HEK293 (cell line): ENCODE results near the gene SCYGR1.

Experiments
- CTCF ChIA-PET: fragments of 350-600 bp; formaldehyde crosslinking; extraction: SDS; loops from one replicate; lab custom pipeline; 2021; ENCODE audit warnings: antibody characterized with exemption; lab: Yijun Ruan, JAX
- POLR2A ChIA-PET: fragments of 300-600 bp; formaldehyde crosslinking; extraction: SDS; loops from one replicate; lab custom pipeline; 2020; ENCODE audit warnings: antibody characterized with exemption, inconsistent platforms; lab: Yijun Ruan, JAX
- H3K27ac ChIP-seq: fragments of 200-500 bp; sonication (Bioruptor generic); 2 replicates; pipeline ENCODE4 v1.5.1; 2014; ENCODE audit warnings: low read depth, low read length, control low read depth, inconsistent platforms; ENCODE audit errors: extremely low read depth
- H3K36me3 ChIP-seq, 2 experiments: fragments of 200-500 bp in 1 of 2; sonication (Bioruptor generic) in 1 of 2; 1 replicate in 1 of 2; 2 replicates in 1 of 2; pipeline ENCODE4 v1.5.1; 2014 to 2017; ENCODE audit warnings: inconsistent platforms in 2 of 2, low read length in 2 of 2; ENCODE audit not compliant: control insufficient read depth in 2 of 2, insufficient read depth in 1 of 2
- H3K4me1 ChIP-seq: fragments of 200-500 bp; sonication (Bioruptor generic); 2 replicates; pipeline ENCODE4 v1.5.1; 2014; ENCODE audit warnings: mild to moderate bottlenecking, low read length, inconsistent platforms; ENCODE audit not compliant: control insufficient read depth, insufficient read depth
- H3K4me3 ChIP-seq: 2 replicates; pipeline ENCODE4 v1.5.1; 2011; ENCODE audit warnings: low read depth, mild to moderate bottlenecking, control low read depth, low read length, moderate library complexity
- H3K9me3 ChIP-seq: fragments of 200-500 bp; sonication (Bioruptor generic); 2 replicates; pipeline ENCODE4 v1.5.1; 2014; ENCODE audit warnings: low read depth, low read length, inconsistent platforms; ENCODE audit not compliant: control insufficient read depth, insufficient read depth
- GLI2 ChIP-seq: fragments of 450-650 bp; formaldehyde crosslinking; IDR thresholded peaks from 2 replicates; pipeline ENCODE4; 2017; ENCODE audit warnings: missing biosample characterization, missing genetic modification characterization, low read depth, borderline replicate concordance
- KLF7 ChIP-seq: fragments of 450-650 bp; formaldehyde crosslinking; IDR thresholded peaks from 2 replicates; pipeline ENCODE4 v1.5.1; 2016; ENCODE audit warnings: missing biosample characterization, missing genetic modification characterization, borderline replicate concordance
- SALL2 ChIP-seq: fragments of 450-650 bp; formaldehyde crosslinking; IDR thresholded peaks from 2 replicates; pipeline ENCODE4 v1.5.0; 2017; ENCODE audit warnings: missing biosample characterization, mild to moderate bottlenecking, missing genetic modification characterization, borderline replicate concordance
- SETDB1 ChIP-seq: IDR thresholded peaks from one replicate; pipeline ENCODE4 v1.6.1; 2017; ENCODE audit warnings: mild to moderate bottlenecking, low read length, moderate library complexity, mixed read lengths; ENCODE audit not compliant: insufficient read length
- ZNF121 ChIP-seq: fragments of 450-650 bp; formaldehyde crosslinking; IDR thresholded peaks from 2 replicates; pipeline ENCODE4 v1.5.1; 2016; ENCODE audit warnings: missing biosample characterization, missing genetic modification characterization
- ZNF132 ChIP-seq: fragments of 450-650 bp; formaldehyde crosslinking; IDR thresholded peaks from 2 replicates; pipeline ENCODE4 v1.5.1; 2017; ENCODE audit warnings: missing biosample characterization, missing genetic modification characterization, borderline replicate concordance
- ZNF341 ChIP-seq: fragments of 450-650 bp; formaldehyde crosslinking; IDR thresholded peaks from 2 replicates; pipeline ENCODE4; 2016; ENCODE audit warnings: low read depth, missing biosample characterization, missing genetic modification characterization
- ZNF473 ChIP-seq: fragments of 450-650 bp; formaldehyde crosslinking; IDR thresholded peaks from 2 replicates; pipeline ENCODE4 v1.5.1; 2017; ENCODE audit warnings: missing biosample characterization, missing genetic modification characterization
- ZNF544 ChIP-seq: fragments of 450-650 bp; formaldehyde crosslinking; IDR thresholded peaks from 2 replicates; pipeline ENCODE4 v1.5.0; 2017; ENCODE audit warnings: missing biosample characterization, missing genetic modification characterization
- ZNF558 ChIP-seq: fragments of 450-650 bp; formaldehyde crosslinking; IDR thresholded peaks from 2 replicates; pipeline ENCODE4 v1.5.1; 2016; ENCODE audit warnings: missing biosample characterization, missing genetic modification characterization
- ZNF560 ChIP-seq: fragments of 450-650 bp; formaldehyde crosslinking; IDR thresholded peaks from 2 replicates; pipeline ENCODE4 v1.5.1; 2017; ENCODE audit warnings: missing biosample characterization, missing genetic modification characterization, borderline replicate concordance
- ZNF626 ChIP-seq: fragments of 450-650 bp; sonication (Bioruptor Pico); formaldehyde crosslinking; IDR thresholded peaks from 2 replicates; pipeline ENCODE4 v1.5.1; 2018; ENCODE audit warnings: missing biosample characterization, missing genetic modification characterization, inconsistent platforms
- ZNF701 ChIP-seq: fragments of 450-650 bp; formaldehyde crosslinking; IDR thresholded peaks from 2 replicates; pipeline ENCODE4 v1.5.1; 2016; ENCODE audit warnings: missing biosample characterization, missing genetic modification characterization
- ZNF792 ChIP-seq: fragments of 450-650 bp; formaldehyde crosslinking; IDR thresholded peaks from 2 replicates; pipeline ENCODE4 v1.5.1; 2016; ENCODE audit warnings: missing biosample characterization, missing genetic modification characterization
- ZSCAN30 ChIP-seq: fragments of 450-650 bp; IDR thresholded peaks from 2 replicates; pipeline ENCODE4 v1.5.1; 2018; ENCODE audit warnings: missing biosample characterization, mild to moderate bottlenecking, missing genetic modification characterization, moderate library complexity
- TF ChIP-seq, protein P1 (sequence below): fragments of 450-650 bp; formaldehyde crosslinking; IDR thresholded peaks from 2 replicates; pipeline ENCODE4 v1.5.1; 2016; ENCODE audit warnings: missing biosample characterization, missing genetic modification characterization
- TF ChIP-seq, protein P2 (sequence below): fragments of 450-650 bp; formaldehyde crosslinking; IDR thresholded peaks from 2 replicates; pipeline ENCODE4; 2016; ENCODE audit warnings: missing biosample characterization, missing genetic modification characterization
- TF ChIP-seq, protein P3 (sequence below): fragments of 450-650 bp; formaldehyde crosslinking; IDR thresholded peaks from 2 replicates; pipeline ENCODE4 v1.5.1; 2016; ENCODE audit warnings: missing biosample characterization, missing genetic modification characterization
- TF ChIP-seq, protein P4 (sequence below): fragments of 450-650 bp; formaldehyde crosslinking; IDR thresholded peaks from 2 replicates; pipeline ENCODE4 v1.5.1; 2016; ENCODE audit warnings: missing biosample characterization, missing genetic modification characterization
- TF ChIP-seq, protein P5 (sequence below): sonication (generic); formaldehyde crosslinking; IDR thresholded peaks from 2 replicates; pipeline ENCODE4 v1.8.1; 2022; ENCODE audit warnings: mild to moderate bottlenecking, moderate library complexity, missing genetic modification reagents

The SCYGR1 gene

DNA sequence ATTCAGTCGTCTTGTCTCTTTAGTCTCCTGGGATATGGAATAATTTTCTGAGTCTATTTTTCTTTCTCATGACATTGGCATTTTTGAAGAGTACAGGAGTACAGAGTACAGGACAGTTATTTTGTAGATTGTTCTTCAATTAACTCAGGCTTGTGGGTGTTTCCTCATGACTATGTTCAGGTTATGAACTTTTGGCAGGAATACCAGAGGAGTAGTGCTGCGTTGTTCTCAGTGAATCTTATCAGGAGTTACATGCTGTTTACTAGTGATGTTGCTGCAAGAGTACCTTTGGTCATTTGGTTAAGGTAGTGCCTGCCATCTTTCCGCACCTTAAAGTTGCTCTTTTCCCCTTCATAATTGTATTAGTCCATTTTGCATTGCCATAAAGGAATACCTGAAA, 42.9 kb upstream of the SCYGR1 start (continued):
- TF ChIP-seq ZNF626 (tag by site-specific recombination): no peak
- no peak for TF ChIP-seq ZNF560 (tag by site-specific recombination)
- TF ChIP-seq ZNF473 (tag by site-specific recombination): no peak
- TF ChIP-seq, protein P1, sequence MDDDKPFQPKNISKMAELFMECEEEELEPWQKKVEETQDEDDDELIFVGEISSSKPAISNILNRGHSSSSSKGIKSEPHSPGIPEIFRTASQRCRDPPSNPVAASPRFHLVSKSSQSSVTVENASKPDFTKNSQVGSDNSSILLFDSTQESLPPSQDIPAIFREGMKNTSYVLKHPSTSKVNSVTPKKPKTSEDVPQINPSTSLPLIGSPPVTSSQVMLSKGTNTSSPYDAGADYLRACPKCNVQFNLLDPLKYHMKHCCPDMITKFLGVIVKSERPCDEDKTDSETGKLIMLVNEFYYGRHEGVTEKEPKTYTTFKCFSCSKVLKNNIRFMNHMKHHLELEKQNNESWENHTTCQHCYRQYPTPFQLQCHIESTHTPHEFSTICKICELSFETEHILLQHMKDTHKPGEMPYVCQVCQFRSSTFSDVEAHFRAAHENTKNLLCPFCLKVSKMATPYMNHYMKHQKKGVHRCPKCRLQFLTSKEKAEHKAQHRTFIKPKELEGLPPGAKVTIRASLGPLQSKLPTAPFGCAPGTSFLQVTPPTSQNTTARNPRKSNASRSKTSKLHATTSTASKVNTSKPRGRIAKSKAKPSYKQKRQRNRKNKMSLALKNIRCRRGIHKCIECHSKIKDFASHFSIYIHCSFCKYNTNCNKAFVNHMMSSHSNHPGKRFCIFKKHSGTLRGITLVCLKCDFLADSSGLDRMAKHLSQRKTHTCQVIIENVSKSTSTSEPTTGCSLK: no peak
- no peak for TF ChIP-seq KLF7 (tag by site-specific recombination)
- no peak for TF ChIP-seq SETDB1

DNA sequence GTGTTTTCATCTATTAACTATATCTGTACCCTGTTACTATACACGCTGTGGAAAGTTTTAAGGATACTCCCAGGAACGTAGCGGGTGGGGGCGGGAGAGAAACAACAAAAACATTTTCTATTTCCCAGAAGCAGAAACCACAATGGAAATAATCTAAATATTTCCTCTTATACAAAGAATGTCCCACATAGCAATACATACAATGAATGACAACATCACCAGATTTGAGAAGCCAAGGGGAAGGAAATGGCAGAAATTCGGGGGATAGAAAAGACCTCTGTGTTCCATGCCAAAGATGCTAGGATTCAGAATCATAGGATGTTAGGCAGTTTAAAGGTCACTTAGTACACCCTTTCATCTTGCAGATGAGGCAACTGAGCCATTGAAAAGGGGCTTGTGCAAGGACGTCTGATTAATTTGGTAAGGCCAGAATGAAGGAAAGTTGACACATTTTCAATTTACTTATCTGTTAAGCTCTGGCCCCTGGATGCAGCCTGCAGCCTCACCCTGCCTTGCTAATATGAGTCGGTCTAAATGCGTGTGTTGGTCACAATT, 41.1 kb upstream of the SCYGR1 start:
- Histone ChIP-seq H3K4me3 (no peak overlapping the region), H3K36me3 (no peaks in the 10 kb centered on the region), H3K4me1 (no peaks in the 10 kb centered on the region), H3K9me3 (no peaks in the 10 kb centered on the region), H3K27ac (no peak overlapping the region)
- POLR2A ChIA-PET: no interaction called here
- CTCF ChIA-PET: no interaction called here
- TF ChIP-seq, protein P2, sequence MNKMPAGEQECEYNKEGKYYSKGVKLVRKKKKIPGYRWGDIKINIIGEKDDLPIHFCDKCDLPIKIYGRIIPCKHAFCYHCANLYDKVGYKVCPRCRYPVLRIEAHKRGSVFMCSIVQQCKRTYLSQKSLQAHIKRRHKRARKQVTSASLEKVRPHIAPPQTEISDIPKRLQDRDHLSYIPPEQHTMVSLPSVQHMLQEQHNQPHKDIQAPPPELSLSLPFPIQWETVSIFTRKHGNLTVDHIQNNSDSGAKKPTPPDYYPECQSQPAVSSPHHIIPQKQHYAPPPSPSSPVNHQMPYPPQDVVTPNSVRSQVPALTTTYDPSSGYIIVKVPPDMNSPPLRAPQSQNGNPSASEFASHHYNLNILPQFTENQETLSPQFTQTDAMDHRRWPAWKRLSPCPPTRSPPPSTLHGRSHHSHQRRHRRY: no peak
- TF ChIP-seq SALL2 (tag by site-specific recombination) (no peak), ZNF544 (tag by site-specific recombination) (no peak), ZNF121 (tag by site-specific recombination) (no peak), GLI2 (no peak), ZNF473 (tag by site-specific recombination) (no peak), ZNF701 (tag by site-specific recombination) (no peak), ZNF132 (no peak), ZNF341 (no peak)
- TF ChIP-seq, protein P3, sequence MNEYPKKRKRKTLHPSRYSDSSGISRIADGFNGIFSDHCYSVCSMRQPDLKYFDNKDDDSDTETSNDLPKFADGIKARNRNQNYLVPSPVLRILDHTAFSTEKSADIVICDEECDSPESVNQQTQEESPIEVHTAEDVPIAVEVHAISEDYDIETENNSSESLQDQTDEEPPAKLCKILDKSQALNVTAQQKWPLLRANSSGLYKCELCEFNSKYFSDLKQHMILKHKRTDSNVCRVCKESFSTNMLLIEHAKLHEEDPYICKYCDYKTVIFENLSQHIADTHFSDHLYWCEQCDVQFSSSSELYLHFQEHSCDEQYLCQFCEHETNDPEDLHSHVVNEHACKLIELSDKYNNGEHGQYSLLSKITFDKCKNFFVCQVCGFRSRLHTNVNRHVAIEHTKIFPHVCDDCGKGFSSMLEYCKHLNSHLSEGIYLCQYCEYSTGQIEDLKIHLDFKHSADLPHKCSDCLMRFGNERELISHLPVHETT (tag by site-specific recombination): no peak

DNA sequence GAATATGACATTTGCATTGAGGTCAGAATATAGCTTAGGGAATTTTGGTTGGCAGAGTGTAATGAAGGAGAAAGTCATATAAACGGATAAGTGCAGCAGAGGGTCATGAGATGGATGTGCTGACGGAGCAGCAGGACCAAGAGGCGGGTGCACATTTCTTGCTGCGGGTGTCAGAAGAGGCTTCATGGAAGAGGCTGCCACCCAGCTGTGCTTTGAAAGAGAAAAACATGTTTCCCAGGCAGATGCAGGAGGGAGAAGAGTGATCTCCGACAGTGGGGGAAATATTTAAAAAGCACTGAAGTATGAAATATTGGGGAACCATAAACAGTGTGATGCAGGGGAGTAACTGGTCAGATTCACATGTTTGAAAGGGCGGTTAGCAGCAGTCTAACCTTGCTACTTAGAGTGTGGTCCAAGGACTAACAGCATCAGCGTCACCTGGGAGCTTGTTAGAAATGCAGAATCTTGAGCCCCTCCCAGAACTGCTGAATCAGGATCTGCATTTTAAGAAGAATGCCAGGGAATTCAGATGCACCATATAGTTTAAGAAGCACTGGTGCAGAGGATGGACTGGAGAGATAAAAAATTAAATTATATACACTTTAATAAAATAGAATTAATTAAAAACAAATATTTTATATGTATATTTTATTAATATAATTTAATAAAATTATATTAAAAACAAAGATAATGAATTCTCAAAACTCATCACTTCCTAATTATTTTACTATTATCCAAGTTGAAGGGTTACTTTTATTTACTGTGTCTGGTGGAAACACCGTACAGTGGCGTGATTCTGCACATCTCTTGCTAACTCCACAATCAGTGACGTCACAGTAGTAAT, 36.1 kb upstream of the SCYGR1 start:
- POLR2A ChIA-PET: no interaction called here
- Histone ChIP-seq H3K4me1 (no peaks in the 10 kb centered on the region), H3K4me3 (no peak overlapping the region), H3K36me3 (no peaks in the 10 kb centered on the region), H3K27ac (no peak overlapping the region), H3K9me3 (no peaks in the 10 kb centered on the region)
- TF ChIP-seq, protein P4, sequence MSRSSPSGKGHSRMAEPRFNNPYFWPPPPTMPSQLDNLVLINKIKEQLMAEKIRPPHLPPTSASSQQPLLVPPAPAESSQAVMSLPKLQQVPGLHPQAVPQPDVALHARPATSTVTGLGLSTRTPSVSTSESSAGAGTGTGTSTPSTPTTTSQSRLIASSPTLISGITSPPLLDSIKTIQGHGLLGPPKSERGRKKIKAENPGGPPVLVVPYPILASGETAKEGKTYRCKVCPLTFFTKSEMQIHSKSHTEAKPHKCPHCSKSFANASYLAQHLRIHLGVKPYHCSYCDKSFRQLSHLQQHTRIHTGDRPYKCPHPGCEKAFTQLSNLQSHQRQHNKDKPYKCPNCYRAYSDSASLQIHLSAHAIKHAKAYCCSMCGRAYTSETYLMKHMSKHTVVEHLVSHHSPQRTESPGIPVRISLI (tag by site-specific recombination): no peak
- TF ChIP-seq ZNF792 (no peak), ZSCAN30 (tag by site-specific recombination) (no peak), ZNF121 (tag by site-specific recombination) (no peak), ZNF558 (tag by site-specific recombination) (no peak)
- TF ChIP-seq, protein P5, sequence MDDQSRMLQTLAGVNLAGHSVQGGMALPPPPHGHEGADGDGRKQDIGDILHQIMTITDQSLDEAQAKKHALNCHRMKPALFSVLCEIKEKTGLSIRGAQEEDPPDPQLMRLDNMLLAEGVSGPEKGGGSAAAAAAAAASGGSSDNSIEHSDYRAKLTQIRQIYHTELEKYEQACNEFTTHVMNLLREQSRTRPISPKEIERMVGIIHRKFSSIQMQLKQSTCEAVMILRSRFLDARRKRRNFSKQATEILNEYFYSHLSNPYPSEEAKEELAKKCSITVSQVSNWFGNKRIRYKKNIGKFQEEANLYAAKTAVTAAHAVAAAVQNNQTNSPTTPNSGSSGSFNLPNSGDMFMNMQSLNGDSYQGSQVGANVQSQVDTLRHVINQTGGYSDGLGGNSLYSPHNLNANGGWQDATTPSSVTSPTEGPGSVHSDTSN: no peak
- CTCF ChIA-PET: interaction anchor here (0.6 kb wide), 1 partner anchor 554 kb away, joined by 3 read pairs; no protein-coding TSS in a partner anchor
